ENCODE data around the gene ESPL1.

DNA sequence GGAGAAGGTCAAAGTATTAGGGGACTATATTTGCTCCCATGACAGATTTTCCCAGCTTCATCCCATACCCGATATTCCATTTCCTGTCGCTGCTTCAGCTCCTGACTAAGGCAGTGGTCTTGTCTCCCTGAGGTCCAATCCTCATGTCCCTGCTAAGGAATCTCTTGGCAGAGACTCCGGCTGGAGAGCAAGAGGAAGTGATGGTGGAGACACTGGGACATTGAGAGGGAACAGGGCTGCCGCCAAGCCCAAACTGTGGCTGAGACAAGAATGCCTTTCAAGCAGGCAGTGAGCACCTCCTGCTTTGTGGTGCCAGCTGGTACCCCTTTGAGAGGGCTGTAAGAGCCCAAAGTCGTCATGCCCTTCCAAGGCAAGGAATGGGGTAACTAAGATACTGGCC, 62.6 kb downstream of the ESPL1 start:
- TF ChIP-seq EZH2 (IDR thresholded peaks at IDR 0.05; ENCODE audit: insufficient read depth, poor library complexity, severe bottlenecking) (no peak), EZH2phosphoT487 (IDR thresholded peaks at IDR 0.05; ENCODE audit: insufficient read depth, low read depth) (no peak)
